HepG2 (cell line): ENCODE data around the gene CHCHD6. TPM values are rescaled to one million over a fixed set of nuclear protein-coding genes. Genes with fewer than 3 reads are reported as not detected.

Source experiments
- GMEB2 ChIP-seq: IDR thresholded peaks from 2 replicates; pipeline ENCODE4 v1.6.1; 2016; ENCODE audit warnings: missing biosample characterization, missing genetic modification reagents, low read depth
- NRL ChIP-seq: sonication (generic); formaldehyde crosslinking; IDR thresholded peaks from 2 replicates; pipeline ENCODE4 v1.5.0; 2020; ENCODE audit warnings: missing genetic modification reagents, mild to moderate bottlenecking, moderate library complexity, borderline replicate concordance
- PLSCR1 ChIP-seq: sonication (generic); formaldehyde crosslinking; IDR thresholded peaks from 2 replicates; pipeline ENCODE4 v1.5.0; 2020; ENCODE audit warnings: missing genetic modification reagents, mild to moderate bottlenecking, borderline replicate concordance
- PRDM15 ChIP-seq: sonication (generic); formaldehyde crosslinking; IDR thresholded peaks from 2 replicates; pipeline ENCODE4 v1.4.0; 2020; ENCODE audit warnings: missing genetic modification reagents
- SAFB2 ChIP-seq: sonication (generic); formaldehyde crosslinking; IDR thresholded peaks from 2 replicates; pipeline ENCODE4 v1.5.1; 2020; ENCODE audit warnings: missing genetic modification reagents, low read depth, mild to moderate bottlenecking, borderline replicate concordance
- TBP ChIP-seq: sonication (generic); formaldehyde crosslinking; IDR thresholded peaks from 2 replicates; pipeline ENCODE4 v1.5.0; 2020; ENCODE audit warnings: missing genetic modification reagents
- THYN1 ChIP-seq: sonication (generic); formaldehyde crosslinking; IDR thresholded peaks from 2 replicates; pipeline ENCODE4 v1.8.1; 2023; ENCODE audit warnings: low read depth, mild to moderate bottlenecking, moderate library complexity, missing genetic modification reagents, borderline replicate concordance
- ZNF280D ChIP-seq: sonication (generic); formaldehyde crosslinking; IDR thresholded peaks from 2 replicates; pipeline ENCODE4 v1.5.1; 2020; ENCODE audit warnings: mild to moderate bottlenecking, missing genetic modification reagents
- ZNF430 ChIP-seq: sonication (generic); formaldehyde crosslinking; IDR thresholded peaks from 2 replicates; pipeline ENCODE4 v1.9.0; 2021; ENCODE audit warnings: mild to moderate bottlenecking, missing genetic modification reagents
- ZNF7 ChIP-seq: IDR thresholded peaks from 2 replicates; pipeline ENCODE4 v1.6.1; 2016; ENCODE audit warnings: missing biosample characterization, missing genetic modification reagents
- ZNF773 ChIP-seq: sonication (generic); formaldehyde crosslinking; IDR thresholded peaks from 2 replicates; pipeline ENCODE4 v1.4.0; 2020; ENCODE audit warnings: missing genetic modification reagents, borderline replicate concordance
- polyA plus RNA-seq, 8 experiments: library from polyadenylated mRNA; depleted of rRNA in 3 of 8; stranded (reverse) in 7 of 8; unstranded in 1 of 8; fragments of >200 nt; fragmentation: Illumina TruSeq in 4 of 8; extraction: Trizol in 4 of 8; gene quantifications; 2 replicates each; pipeline versions ENCODE4 v1.2.1 to v1.2.3, GENCODE V29; 2011 to 2016; ENCODE audit warnings: low read depth in 4 of 8, missing spikeins in 1 of 8, mixed read lengths in 1 of 8; ENCODE audit not compliant: insufficient read depth in 1 of 8
- total RNA-seq, 5 experiments: library from RNA; depleted of rRNA; stranded (reverse); fragments of >200 nt; fragmentation: Illumina TruSeq; extraction: Trizol; gene quantifications; 2 replicates each; pipeline ENCODE4 v1.2.3, GENCODE V29; 2016; ENCODE audit warnings: low read depth in 1 of 5

Gene CHCHD6
- total and polyA plus RNA-seq, 2 of the 13 experiments (the other 11 are each of a cell fraction or from before 2014, with no cell fraction given) = 20.3 to 20.8 TPM

GRCh38 chr3:126703512-126704493 lies at the start of gene CHCHD6 (continued):
- TF ChIP-seq ZNF430 (0 out of 2 replicates have a peak, but pooled peaks have one; percentile 48), NRL (0 out of 2 replicates have a peak, but pooled peaks have one; percentile 55), GMEB2 (CRISPR knock-in tag) (no peak; the same call in 1 of the 2 replicates), THYN1 (CRISPR knock-in tag) (no peak), ZNF773 (CRISPR knock-in tag) (no peak), PRDM15 (CRISPR knock-in tag) (no peak), PLSCR1 (CRISPR knock-in tag) (no peak), ZNF7 (CRISPR knock-in tag) (no peak), ZNF280D (CRISPR knock-in tag) (peak; percentile 51; the same call in 1 of the 2 replicates), SAFB2 (no peak; the same call in 1 of the 2 replicates), TBP (CRISPR knock-in tag) (no peak)
